GM12801 (cell line): ENCODE data around the gene WNT11.

Source experiments
- CTCF ChIP-seq: IDR thresholded peaks from one replicate; pipeline ENCODE4 v1.5.1; 2011; ENCODE audit warnings: control low read depth; ENCODE audit not compliant: insufficient read length; ENCODE audit errors: extremely low read depth

Gene WNT11

GRCh38 chr11:76209375-76209972 is 3.2 kb upstream of the WNT11 start:
- TF ChIP-seq CTCF, result no peak

- no peak for TF ChIP-seq CTCF
These were observed 2.4 kb upstream of the WNT11 start for GRCh38 chr11:76208438-76209374.

GRCh38 chr11:76207642-76208401 is 1.5 kb upstream of the WNT11 start:
- TF ChIP-seq CTCF, result no peak

GRCh38 chr11:76206077-76206326 is 300 bp downstream of the WNT11 start:
- no peak for TF ChIP-seq CTCF

GRCh38 chr11:76205252-76206076 is 838 bp downstream of the WNT11 start:
- no peak for TF ChIP-seq CTCF

GRCh38 chr11:76203937-76204336 is 2.4 kb downstream of the WNT11 start:
- TF ChIP-seq CTCF, result no peak
